ENCODE results near the gene SH3RF3. TPM values are rescaled to one million over a fixed set of nuclear protein-coding genes. Genes with fewer than 3 reads are reported as not detected.

SH3RF3 gene
- total RNA-seq, 4 donors from 2014 or later: 5.3 to 10.0 (median 8.0) TPM

DNA sequence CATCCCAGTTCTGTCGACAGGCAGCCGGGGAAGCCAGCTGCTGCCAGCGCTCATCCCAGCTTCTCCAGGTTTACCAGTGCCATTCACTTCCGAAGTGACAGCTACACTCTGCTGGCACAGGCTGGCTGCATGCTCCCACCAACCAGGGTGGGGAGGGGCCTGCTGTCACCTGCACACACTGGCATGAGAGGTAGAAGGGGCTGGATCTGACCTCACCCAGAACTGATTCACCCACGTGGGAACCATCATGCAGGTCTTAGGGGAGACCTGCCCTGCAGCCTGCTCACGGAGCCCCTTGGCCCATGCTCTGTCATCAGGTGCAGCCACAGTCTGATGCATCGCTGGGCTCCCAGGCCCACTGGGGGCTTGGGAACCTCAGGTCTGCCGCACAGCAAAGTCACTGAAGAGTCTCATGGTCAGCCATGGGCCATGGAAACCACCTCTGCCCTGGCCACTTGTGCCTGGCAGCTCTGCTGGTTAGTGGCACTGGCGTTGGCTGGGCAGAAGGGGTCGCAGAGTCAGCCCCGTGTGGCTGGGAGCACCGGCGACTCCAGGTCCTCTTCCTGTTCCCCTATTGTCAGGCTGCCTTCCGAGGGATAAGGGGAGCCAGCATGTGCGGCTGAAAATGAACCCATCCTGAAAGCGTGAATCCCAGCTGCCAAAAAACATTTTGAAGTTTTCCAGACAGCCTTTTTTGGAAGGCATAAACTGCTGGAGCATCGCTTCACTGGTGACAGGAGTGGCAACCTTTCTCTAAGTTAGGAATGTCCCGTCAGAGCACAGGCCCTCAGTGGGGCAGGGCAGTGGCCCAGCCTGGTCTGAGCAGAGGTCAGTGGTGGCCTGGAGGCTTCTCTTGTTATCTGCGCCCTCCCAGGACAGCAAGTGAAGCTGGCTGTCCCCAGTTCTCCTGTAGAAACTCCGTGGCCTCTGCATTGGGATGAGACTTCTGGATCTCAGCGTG lies 327.0 kb downstream of the SH3RF3 start:
- TF ChIP-seq, protein P1, sequence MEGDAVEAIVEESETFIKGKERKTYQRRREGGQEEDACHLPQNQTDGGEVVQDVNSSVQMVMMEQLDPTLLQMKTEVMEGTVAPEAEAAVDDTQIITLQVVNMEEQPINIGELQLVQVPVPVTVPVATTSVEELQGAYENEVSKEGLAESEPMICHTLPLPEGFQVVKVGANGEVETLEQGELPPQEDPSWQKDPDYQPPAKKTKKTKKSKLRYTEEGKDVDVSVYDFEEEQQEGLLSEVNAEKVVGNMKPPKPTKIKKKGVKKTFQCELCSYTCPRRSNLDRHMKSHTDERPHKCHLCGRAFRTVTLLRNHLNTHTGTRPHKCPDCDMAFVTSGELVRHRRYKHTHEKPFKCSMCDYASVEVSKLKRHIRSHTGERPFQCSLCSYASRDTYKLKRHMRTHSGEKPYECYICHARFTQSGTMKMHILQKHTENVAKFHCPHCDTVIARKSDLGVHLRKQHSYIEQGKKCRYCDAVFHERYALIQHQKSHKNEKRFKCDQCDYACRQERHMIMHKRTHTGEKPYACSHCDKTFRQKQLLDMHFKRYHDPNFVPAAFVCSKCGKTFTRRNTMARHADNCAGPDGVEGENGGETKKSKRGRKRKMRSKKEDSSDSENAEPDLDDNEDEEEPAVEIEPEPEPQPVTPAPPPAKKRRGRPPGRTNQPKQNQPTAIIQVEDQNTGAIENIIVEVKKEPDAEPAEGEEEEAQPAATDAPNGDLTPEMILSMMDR (IDR thresholded peaks at IDR 0.05; ENCODE audit: low read depth): no peak

DNA sequence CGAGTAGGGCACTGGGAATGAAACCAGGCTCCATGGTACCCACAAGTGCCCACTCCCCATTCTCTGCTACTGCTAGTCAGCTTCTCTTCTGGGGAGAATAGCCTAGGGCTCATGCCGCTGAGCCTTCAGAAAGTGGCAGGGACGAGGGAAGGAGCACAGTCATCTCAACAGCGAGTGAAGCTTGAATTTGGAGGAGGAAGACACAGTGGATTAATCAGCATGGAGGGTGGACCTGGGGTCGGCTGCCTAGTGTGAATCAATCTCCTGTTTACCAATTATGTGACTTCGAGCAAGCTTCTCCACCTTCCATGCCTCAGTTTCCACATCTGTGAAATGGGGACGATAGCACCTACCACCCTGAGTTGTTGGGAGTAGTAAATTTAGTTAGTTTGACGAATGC lies 327.8 kb downstream of the SH3RF3 start:
- TF ChIP-seq, protein P1 (IDR thresholded peaks at IDR 0.05; ENCODE audit: low read depth): no peak

DNA sequence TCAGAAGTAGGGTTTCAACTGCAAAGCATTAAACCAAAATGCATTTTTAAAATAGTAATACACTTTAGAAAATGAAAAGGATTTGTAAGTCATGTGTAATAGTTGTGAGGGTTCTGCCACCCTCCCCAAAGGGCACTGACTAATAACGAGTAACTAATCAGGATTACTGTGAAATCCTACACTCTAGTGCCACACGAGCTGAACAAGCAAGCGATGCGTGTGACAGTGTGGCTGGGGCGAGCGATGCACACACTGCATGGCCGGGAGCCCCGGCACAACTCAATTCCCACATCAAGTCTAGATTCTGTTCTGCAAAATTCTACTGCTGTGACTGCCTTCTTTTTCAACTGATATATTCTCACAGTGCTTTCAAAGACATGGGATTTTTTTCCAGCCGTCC lies 328.4 kb downstream of the SH3RF3 start:
- TF ChIP-seq, protein P1 (IDR thresholded peaks at IDR 0.05; ENCODE audit: low read depth): no peak

DNA sequence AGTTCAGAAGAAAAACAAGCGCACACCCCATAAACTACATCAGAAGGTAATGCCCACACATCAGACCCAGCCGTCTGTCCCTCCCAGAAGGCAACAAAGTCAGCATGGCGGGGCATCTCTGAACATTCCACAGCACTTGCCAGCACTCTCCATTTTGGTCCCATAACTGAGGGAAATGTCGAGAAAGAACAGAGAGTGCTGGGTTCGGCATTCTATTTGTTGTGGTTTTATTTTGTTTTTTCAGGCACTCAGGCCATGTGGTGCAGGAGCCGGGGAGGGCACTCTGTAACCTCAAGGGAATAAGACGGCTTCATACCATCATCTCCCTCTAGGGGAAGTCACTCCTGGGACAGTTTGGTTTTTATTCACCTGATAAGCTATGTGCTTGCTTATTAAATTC lies 328.8 kb downstream of the SH3RF3 start:
- TF ChIP-seq, protein P1 (IDR thresholded peaks at IDR 0.05; ENCODE audit: low read depth): no peak

DNA sequence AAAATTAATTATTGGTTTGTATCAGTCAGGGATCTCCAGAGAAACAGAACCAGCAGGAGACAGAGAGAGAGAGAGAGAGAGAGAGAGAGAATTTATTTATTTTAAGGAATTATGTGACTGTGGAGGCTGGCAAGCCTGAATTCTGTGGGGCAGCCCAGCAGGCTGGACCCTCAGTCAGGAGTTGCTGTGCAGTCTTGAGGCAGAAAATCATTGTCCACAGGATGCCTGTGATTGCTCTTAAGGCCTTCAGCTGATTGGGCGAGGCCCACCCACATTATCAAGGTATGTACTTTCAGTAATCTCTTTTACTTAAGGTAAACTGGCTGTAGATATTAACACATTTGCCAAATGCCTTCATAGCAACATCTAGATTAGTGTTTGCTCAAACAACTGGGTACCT lies 329.5 kb downstream of the SH3RF3 start:
- TF ChIP-seq, protein P1 (IDR thresholded peaks at IDR 0.05; ENCODE audit: low read depth): no peak

DNA sequence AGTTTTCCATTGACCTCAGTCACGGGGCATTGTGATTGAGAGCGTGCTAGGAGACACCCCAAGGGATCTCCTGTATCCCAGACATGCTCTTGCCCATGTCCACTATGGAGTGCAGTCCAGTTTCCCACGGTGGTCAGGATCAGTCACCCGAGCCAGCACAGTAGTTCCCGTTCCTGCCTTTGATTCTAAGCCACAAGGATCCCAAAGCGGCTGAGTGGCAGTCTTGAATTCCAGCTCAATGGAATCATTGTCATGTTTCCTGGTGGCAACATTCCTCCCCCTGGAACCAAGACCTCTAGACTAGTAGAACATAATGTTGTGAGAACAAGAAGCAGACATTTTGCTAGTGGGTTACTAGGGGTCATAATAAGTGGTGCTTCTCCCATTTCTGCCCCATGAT lies 330.5 kb downstream of the SH3RF3 start:
- TF ChIP-seq, protein P1 (IDR thresholded peaks at IDR 0.05; ENCODE audit: low read depth): no peak

DNA sequence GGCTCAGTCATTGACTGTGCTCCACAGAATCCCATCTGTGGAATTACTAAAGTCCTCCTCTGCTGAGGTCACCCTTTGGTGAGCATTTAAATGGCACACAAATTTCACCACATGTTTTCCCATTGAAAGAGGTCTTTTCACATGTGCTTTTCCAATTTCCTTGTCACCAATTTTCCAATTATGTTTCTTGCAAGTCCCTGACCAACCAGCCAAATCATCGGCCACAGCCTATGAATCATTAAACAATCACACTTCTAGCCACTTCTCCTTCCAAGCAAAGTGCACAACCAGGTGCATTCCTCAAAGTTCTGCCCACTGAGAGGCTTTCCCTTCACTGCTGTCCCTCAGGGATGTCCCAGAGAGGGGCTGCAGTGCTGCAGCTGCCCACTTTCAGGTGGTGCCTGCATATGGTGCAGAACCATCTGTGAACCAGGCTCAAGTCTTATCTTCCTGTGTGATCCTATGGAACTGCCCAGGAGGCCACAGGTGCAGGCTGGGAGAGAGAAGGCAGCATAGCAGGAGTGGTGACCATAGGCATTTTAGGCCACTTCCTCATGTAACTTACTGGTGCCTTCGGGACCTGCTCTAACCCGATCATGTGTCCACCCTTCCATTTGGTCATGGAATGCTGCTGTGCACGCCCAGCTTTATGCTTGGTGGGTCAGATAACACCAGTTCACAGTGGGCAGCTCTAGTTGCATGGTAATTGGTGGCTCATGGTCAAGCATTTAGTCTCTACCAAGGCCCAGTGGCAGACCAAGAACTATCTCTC lies 331.7 kb downstream of the SH3RF3 start:
- TF ChIP-seq, protein P1 (IDR thresholded peaks at IDR 0.05; ENCODE audit: low read depth): no peak
